ENCODE measurements around the gene MAN1B1. TPM values are rescaled to one million over a fixed set of nuclear protein-coding genes. Genes with fewer than 3 reads are reported as not detected.

The MAN1B1 gene
- total and polyA plus RNA-seq, 2 of the 4 experiments (the other 2 are of a cell fraction), result 28.7 to 55.1 TPM

GRCh38 chr9:137110147-137110910 lies 23.5 kb downstream of the MAN1B1 start:
- Histone ChIP-seq H3K9ac (ENCODE audit: low read depth, low read length) (no peak overlapping the region), H2BK5ac (ENCODE audit: low read depth, low read length, poor library complexity, severe bottlenecking) (no peak overlapping the region), H4K91ac (ENCODE audit: insufficient read depth, low read depth, low read length) (no peak overlapping the region), H3K14ac (replicated peaks; ENCODE audit: low read depth, low read length) (no peak overlapping the region), H2BK15ac (ENCODE audit: low read depth, low read length) (no peak overlapping the region), H3K4me1 (ENCODE audit: control insufficient read depth, insufficient read depth, low read length) (peaks cover 6% of the 10 kb centered on the region), H3K56ac (ENCODE audit: extremely low read depth, insufficient read depth, low read length) (no peak overlapping the region), H3K4ac (ENCODE audit: low read depth, low read length) (no peak overlapping the region), H3K4me3 (ENCODE audit: insufficient read depth, low read depth, low read length) (no peak overlapping the region), H4K8ac (ENCODE audit: low read depth in 2 of 2, low read length in 2 of 2) (no peak overlapping the region), H3K27ac (ENCODE audit: insufficient read depth, low read length) (no peak overlapping the region), H3K9me1 (ENCODE audit: insufficient read depth, low read length) (no peaks in the 10 kb centered on the region), H3K4me2 (ENCODE audit: low read depth, low read length) (no peak overlapping the region), H3K27me3 (ENCODE audit: control insufficient read depth, insufficient read depth, low read length) (no peaks in the 10 kb centered on the region), H2AK9ac (replicated peaks; ENCODE audit: low read depth, low read length, poor library complexity) (no peak overlapping the region), H2BK20ac (ENCODE audit: low read depth, low read length) (no peak overlapping the region), H3K36me3 (ENCODE audit: control insufficient read depth, insufficient read depth, low read length) (peaks cover 59% of the 10 kb centered on the region), H4K20me1 (ENCODE audit: insufficient read depth, low read length) (no peaks in the 10 kb centered on the region), H3K9me3 (ENCODE audit: control insufficient read depth, insufficient read depth, low read length) (no peaks in the 10 kb centered on the region), H4K5ac (ENCODE audit: low read depth, low read length) (no peak overlapping the region), H2AK5ac (ENCODE audit: low read depth, low read length) (no peak overlapping the region), H3K18ac (ENCODE audit: low read depth, low read length) (no peak overlapping the region), H2BK120ac (ENCODE audit: low read depth, low read length) (no peak overlapping the region), H3K23ac (ENCODE audit: low read depth, low read length) (no peak overlapping the region), H3K79me1 (ENCODE audit: low read depth in 1 of 2, low read length in 2 of 2) (0 out of 4 replicates have a peak, but pooled peaks cover 0 to 3% of the 10 kb centered on the region in 2 experiments), H2AFZ (replicated peaks; ENCODE audit: low read length, poor library complexity) (no peak overlapping the region)
- no peak for ATAC-seq (ENCODE audit: low read depth)
- dilution Hi-C loops (cut with HindIII; ENCODE audit: low sequenced_read_pairs, unreplicated experiment) (no loop called here), in situ Hi-C loops (cut with MboI; ENCODE audit: low sequenced_read_pairs) (no loop called here), intact Hi-C loops (cut with micrococcal nuclease) (no loop called here)
- BruUV-seq (replicated peaks), result no TSS peak
- DNase-seq, result no peak
- WGBS, 2 experiments (ENCODE audit: extremely low coverage in 2 of 2, insufficient read length in 1 of 2), result 89% methylated on average over 23 of the region's 38 CpGs; no CpG with 5 or more reads in 1 of the 2 experiments
- POLR2A ChIA-PET (ENCODE audit: unreplicated experiment), result no interaction called here
- TF ChIP-seq SMC3 (IDR thresholded peaks at IDR 0.05; ENCODE audit: low read depth, low read length), result no peak
- no peak for TF ChIP-seq MXI1 (IDR thresholded peaks at IDR 0.05; ENCODE audit: borderline replicate concordance, low read depth, low read length)
- no peak for TF ChIP-seq POLR2A (IDR thresholded peaks at IDR 0.05; ENCODE audit: low read depth, low read length)
- no peak for TF ChIP-seq MAFK (IDR thresholded peaks at IDR 0.05; ENCODE audit: low read depth, low read length)
- TF ChIP-seq ELK1 (IDR thresholded peaks at IDR 0.05; ENCODE audit: borderline replicate concordance, low read depth, low read length), result no peak
- TF ChIP-seq RAD21 (IDR thresholded peaks at IDR 0.05; ENCODE audit: low read length), result no peak
- TF ChIP-seq MAZ (IDR thresholded peaks at IDR 0.05; ENCODE audit: borderline replicate concordance, low read depth, low read length), result no peak
- TF ChIP-seq USF2 (IDR thresholded peaks at IDR 0.05; ENCODE audit: low read depth, low read length), result no peak
- TF ChIP-seq CHD1 (IDR thresholded peaks at IDR 0.05; ENCODE audit: low read depth, low read length), result no peak
- TF ChIP-seq BHLHE40 (IDR thresholded peaks at IDR 0.05; ENCODE audit: low read depth, low read length), result no peak
- no peak for TF ChIP-seq RCOR1 (IDR thresholded peaks at IDR 0.05; ENCODE audit: insufficient replicate concordance, low read length)
- TF ChIP-seq RFX5 (IDR thresholded peaks at IDR 0.05; ENCODE audit: low read depth, low read length), result no peak
- TF ChIP-seq CEBPB (IDR thresholded peaks at IDR 0.05; ENCODE audit: low read depth, low read length), result no peak
- no peak for TF ChIP-seq FOS (IDR thresholded peaks at IDR 0.05; ENCODE audit: low read depth, low read length)
- no peak for TF ChIP-seq NFE2L2 (IDR thresholded peaks at IDR 0.05; ENCODE audit: low read depth, low read length)
- TF ChIP-seq CTCF (conservative IDR thresholded peaks at IDR 0.05; ENCODE audit: low read depth, low read length), result no peak
- CTCF ChIA-PET, result no interaction called here
